ENCODE data around the gene PPP1R18.
A peak's percentile ranks its signal among the peaks of the same experiment; 100 is the strongest.
"Not testable (repeated sequence)": the region's sequence is repeated elsewhere in the genome, so short reads cannot be mapped to it uniquely, and the experiment has no call there.

The PPP1R18 gene

GRCh38 chr6:30719791-30720737, 33.6 kb upstream of the PPP1R18 start, which contains the start of gene TUBB:
Gene TUBB (plus strand): TSS chr6:30720352. CDS start chr6:30720507, 155 bp downstream.
- peak; percentile 90 for DNase-seq (ENCODE audit: low read depth)

GRCh38 chr6:30719356-30719755, 32.9 kb upstream of the PPP1R18 start:
- no peak for DNase-seq (ENCODE audit: low read depth)

- DNase-seq (ENCODE audit: low read depth): not testable (repeated sequence)
These were observed 31.6 kb upstream of the PPP1R18 start for GRCh38 chr6:30717845-30718720.

- DNase-seq (ENCODE audit: low read depth): peak; percentile 99
These were observed 30.8 kb upstream of the PPP1R18 start, which contains the start of gene MDC1 for GRCh38 chr6:30717129-30717844. Gene MDC1 (minus strand): TSS chr6:30717281. CDS start chr6:30715175, 2,106 bp downstream.

GRCh38 chr6:30716879-30717128, 30.4 kb upstream of the PPP1R18 start:
- DNase-seq (ENCODE audit: low read depth): no peak

- DNase-seq (ENCODE audit: low read depth): no peak
These were observed 27.8 kb upstream of the PPP1R18 start for GRCh38 chr6:30714263-30714662.

- no peak for DNase-seq (ENCODE audit: low read depth)
These were observed 26.0 kb upstream of the PPP1R18 start for GRCh38 chr6:30712441-30712945.

- DNase-seq (ENCODE audit: low read depth): no peak
These were observed 25.4 kb upstream of the PPP1R18 start for GRCh38 chr6:30711758-30712380.

GRCh38 chr6:30709101-30709868, 22.8 kb upstream of the PPP1R18 start:
- DNase-seq (ENCODE audit: low read depth): no peak

GRCh38 chr6:30707281-30707850, 20.9 kb upstream of the PPP1R18 start:
- no peak for DNase-seq (ENCODE audit: low read depth)

GRCh38 chr6:30705620-30706019, 19.2 kb upstream of the PPP1R18 start:
- no peak for DNase-seq (ENCODE audit: low read depth)

GRCh38 chr6:30703821-30704220, 17.4 kb upstream of the PPP1R18 start:
- DNase-seq (ENCODE audit: low read depth): no peak

GRCh38 chr6:30703011-30703410, 16.6 kb upstream of the PPP1R18 start:
- no peak for DNase-seq (ENCODE audit: low read depth)

GRCh38 chr6:30700340-30700739, 13.9 kb upstream of the PPP1R18 start:
- no peak for DNase-seq (ENCODE audit: low read depth)

GRCh38 chr6:30696432-30696831, 10.0 kb upstream of the PPP1R18 start:
- DNase-seq (ENCODE audit: low read depth): no peak

GRCh38 chr6:30691208-30691847, 4.9 kb upstream of the PPP1R18 start:
- DNase-seq (ENCODE audit: low read depth): no peak

GRCh38 chr6:30690403-30691207, 4.2 kb upstream of the PPP1R18 start, which contains the start of gene NRM:
Gene NRM (minus strand): TSS chr6:30690984. CDS start chr6:30690974, 10 bp downstream.
- peak; percentile 59 for DNase-seq (ENCODE audit: low read depth)

- no peak for DNase-seq (ENCODE audit: low read depth)
These were observed 3.5 kb upstream of the PPP1R18 start for GRCh38 chr6:30689985-30690384.
